Thoracic aorta (tissue), 2 donors: ENCODE measurements around the gene KIZ. TPM values are rescaled to one million over a fixed set of nuclear protein-coding genes. Genes with fewer than 3 reads are reported as not detected.
"Not testable (repeated sequence)": the region's sequence is repeated elsewhere in the genome, so short reads cannot be mapped to it uniquely, and the experiment has no call there.

Experiments
- ATAC-seq: fragments of 150-250 bp; one replicate; pipeline ENCODE4 v1.8.0; 2017; ENCODE audit warnings: low read depth; ENCODE audit not compliant: insufficient number of reproducible peaks, low FRiP score
- DNase-seq: peaks from one replicate; pipeline ENCODE4 v3.0.0-alpha.2; 2020; ENCODE audit warnings: low spot score
- H3K27ac ChIP-seq, 2 donors: fragments of 200-600 bp; sonication (generic); 1 replicate in 1 of 2; 2 replicates in 1 of 2; pipeline ENCODE4 v1.5.1; 2016; ENCODE audit warnings: mild to moderate bottlenecking in 2 of 2, moderate library complexity in 2 of 2
- H3K27me3 ChIP-seq: fragments of 200-600 bp; sonication (generic); replicated peaks from 2 replicates; pipeline ENCODE4 v1.6.0; 2016; ENCODE audit warnings: mild to moderate bottlenecking; ENCODE audit not compliant: insufficient read depth
- H3K36me3 ChIP-seq: fragments of 200-600 bp; sonication (generic); one replicate; pipeline ENCODE4 v1.5.1; 2016
- H3K4me1 ChIP-seq, 2 donors: fragments of 200-600 bp; sonication (generic); 1 replicate in 1 of 2; 2 replicates in 1 of 2; pipeline versions ENCODE4 v1.5.1 to v1.6.0; 2016; ENCODE audit warnings: low read depth in 2 of 2, mild to moderate bottlenecking in 1 of 2; ENCODE audit not compliant: control insufficient read depth in 1 of 2
- H3K4me3 ChIP-seq: fragments of 200-600 bp; sonication (generic); 2 replicates; pipeline ENCODE4 v1.5.1; 2016; ENCODE audit warnings: mild to moderate bottlenecking
- H3K9me3 ChIP-seq: fragments of 200-600 bp; sonication (generic); 2 replicates; pipeline ENCODE4 v1.5.1; 2016
- CTCF ChIP-seq: fragments of 200-600 bp; sonication (generic); IDR thresholded peaks from one replicate; pipeline ENCODE4 v1.5.1; 2019; ENCODE audit warnings: antibody characterized with exemption
- total RNA-seq, 2 donors: library from RNA; depleted of rRNA; stranded (reverse); fragments of >200 nt; gene quantifications; one replicate each; pipeline versions ENCODE4 v1.1.0 to v1.2.3, GENCODE V29; 2016

Gene KIZ
- total RNA-seq, 2 donors from 2014 or later: 14.4 to 67.3 TPM

- H3K4me1 ChIP-seq: no peaks in the 10 kb centered on the region
- DNase-seq: no peak
- TF ChIP-seq CTCF: no peak
Measured at GRCh38 chr20:21244808-21245207, 118.9 kb downstream of the KIZ start.

GRCh38 chr20:21246161-21246560 is 120.3 kb downstream of the KIZ start:
- Histone ChIP-seq H3K4me1 (no peaks in the 10 kb centered on the region), H3K4me3 (no peak overlapping the region), H3K27me3 (no peaks in the 10 kb centered on the region), H3K36me3 (peaks cover 14% of the 10 kb centered on the region), H3K27ac (no peak overlapping the region), H3K9me3 (no peaks in the 10 kb centered on the region)
- ATAC-seq (no peak), DNase-seq (no peak)
- no peak for TF ChIP-seq CTCF

More at GRCh38 chr20:21244808-21245207, 118.9 kb downstream of the KIZ start:
- no peak overlapping the region for H3K27ac ChIP-seq
- H3K27me3 ChIP-seq: no peaks in the 10 kb centered on the region
- no peak overlapping the region for H3K4me3 ChIP-seq
- H3K36me3 ChIP-seq: peaks cover 14% of the 10 kb centered on the region
- no peak for ATAC-seq
- no peaks in the 10 kb centered on the region for H3K9me3 ChIP-seq

- ATAC-seq, DNase-seq, H3K4me1 ChIP-seq, H3K9me3 ChIP-seq, H3K4me3 ChIP-seq, H3K27ac ChIP-seq, H3K27me3 ChIP-seq: not testable (repeated sequence)
- peaks cover 14% of the 10 kb centered on the region for H3K36me3 ChIP-seq
Measured at GRCh38 chr20:21247603-21248095, 121.8 kb downstream of the KIZ start.

- Histone ChIP-seq H3K4me1 (no peaks in the 10 kb centered on the region), H3K36me3 (no peaks in the 10 kb centered on the region), H3K9me3 (no peaks in the 10 kb centered on the region), H3K27me3 (no peaks in the 10 kb centered on the region), H3K4me3 (no peak overlapping the region), H3K27ac (no peak overlapping the region)
- TF ChIP-seq CTCF: no peak
- ATAC-seq (no peak), DNase-seq (no peak)
Measured at GRCh38 chr20:21251278-21251677, 125.4 kb downstream of the KIZ start.

GRCh38 chr20:21257192-21257591 is 131.3 kb downstream of the KIZ start:
- Histone ChIP-seq H3K27me3 (no peaks in the 10 kb centered on the region), H3K4me3 (no peak overlapping the region), H3K27ac (no peak overlapping the region), H3K4me1 (no peaks in the 10 kb centered on the region), H3K9me3 (no peaks in the 10 kb centered on the region), H3K36me3 (no peaks in the 10 kb centered on the region)
- no peak for DNase-seq
- TF ChIP-seq CTCF: no peak
- no peak for ATAC-seq

GRCh38 chr20:21258411-21258810 is 132.5 kb downstream of the KIZ start:
- H3K4me1 ChIP-seq: no peaks in the 10 kb centered on the region
- H3K4me3 ChIP-seq: no peak overlapping the region
- no peaks in the 10 kb centered on the region for H3K27me3 ChIP-seq
- no peaks in the 10 kb centered on the region for H3K9me3 ChIP-seq
- H3K36me3 ChIP-seq: no peaks in the 10 kb centered on the region
- no peak for TF ChIP-seq CTCF
- ATAC-seq (no peak), DNase-seq (no peak)
- no peak overlapping the region for H3K27ac ChIP-seq
